ENCODE results near the gene RCCD1.

Gene RCCD1

DNA sequence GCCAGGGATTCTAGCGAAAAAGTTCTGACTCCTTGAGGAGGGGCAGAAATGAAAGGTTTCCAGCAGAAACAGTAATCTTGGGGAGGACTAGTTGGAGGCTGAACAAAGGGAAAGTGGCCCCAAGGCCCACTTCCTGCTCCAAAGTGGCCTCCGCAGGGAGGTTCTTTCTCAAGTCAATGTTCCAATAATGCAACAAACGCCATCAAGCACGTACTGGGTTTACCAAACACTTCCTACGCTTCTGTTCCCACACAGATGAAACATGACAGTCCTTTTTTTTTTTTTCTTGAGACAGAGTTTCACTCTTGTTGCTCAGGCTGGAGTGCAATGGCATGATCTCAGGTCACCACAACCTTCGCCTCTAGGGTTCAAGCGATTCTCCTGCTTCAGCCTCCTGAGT lies 9.6 kb upstream of the RCCD1 start:
- DNase-seq (ENCODE audit: low spot score) = no peak

DNA sequence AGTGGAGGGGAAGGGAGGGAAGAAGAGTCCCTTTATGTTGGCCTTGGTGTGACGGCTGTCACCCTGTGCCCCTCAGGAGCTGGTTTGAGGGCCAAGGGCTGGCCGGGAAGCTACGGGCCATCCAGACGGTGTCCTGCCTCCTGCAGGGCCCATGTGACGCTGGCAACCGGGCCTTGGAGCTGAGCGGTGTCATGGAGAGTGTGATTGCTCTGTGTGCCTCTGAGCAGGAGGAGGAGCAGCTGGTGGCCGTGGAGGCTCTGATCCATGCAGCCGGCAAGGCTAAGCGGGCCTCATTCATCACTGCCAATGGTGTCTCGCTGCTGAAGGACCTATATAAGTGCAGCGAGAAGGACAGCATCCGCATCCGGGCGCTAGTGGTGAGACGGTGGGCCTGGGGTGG lies 8.1 kb upstream of the RCCD1 start:
- DNase-seq (ENCODE audit: low spot score) = no peak

DNA sequence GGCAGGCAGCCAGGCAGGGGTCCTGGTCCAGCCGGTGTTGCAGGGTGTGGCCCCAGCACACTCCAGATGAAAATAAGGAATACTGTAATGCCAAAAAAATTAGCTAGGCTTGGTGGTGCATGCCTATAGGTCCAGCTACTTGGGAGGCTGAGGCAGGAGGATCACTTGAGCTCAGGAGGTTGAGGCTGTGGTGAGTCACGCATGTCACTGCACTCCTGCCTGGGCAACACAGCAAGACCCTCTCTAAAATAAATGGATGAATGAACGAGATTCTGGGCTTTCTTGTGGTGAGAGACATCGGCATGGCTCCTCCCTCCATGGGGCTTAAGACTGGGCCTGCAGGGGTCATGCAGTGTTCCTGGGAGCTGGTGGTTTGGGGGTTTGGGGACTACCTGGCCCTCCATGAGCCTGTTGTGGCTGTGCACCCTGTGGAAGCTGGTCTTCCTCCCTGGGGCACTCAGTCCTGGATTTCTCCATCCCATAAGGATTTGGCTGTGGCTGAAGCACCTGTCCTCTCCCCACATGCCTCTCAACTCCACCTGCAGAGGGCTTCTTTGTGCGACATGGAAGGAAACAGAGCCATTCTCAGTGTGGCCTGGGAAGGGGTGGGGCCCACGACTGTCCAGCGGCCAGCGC lies 7.6 kb upstream of the RCCD1 start:
- DNase-seq (ENCODE audit: low spot score) = no peak

DNA sequence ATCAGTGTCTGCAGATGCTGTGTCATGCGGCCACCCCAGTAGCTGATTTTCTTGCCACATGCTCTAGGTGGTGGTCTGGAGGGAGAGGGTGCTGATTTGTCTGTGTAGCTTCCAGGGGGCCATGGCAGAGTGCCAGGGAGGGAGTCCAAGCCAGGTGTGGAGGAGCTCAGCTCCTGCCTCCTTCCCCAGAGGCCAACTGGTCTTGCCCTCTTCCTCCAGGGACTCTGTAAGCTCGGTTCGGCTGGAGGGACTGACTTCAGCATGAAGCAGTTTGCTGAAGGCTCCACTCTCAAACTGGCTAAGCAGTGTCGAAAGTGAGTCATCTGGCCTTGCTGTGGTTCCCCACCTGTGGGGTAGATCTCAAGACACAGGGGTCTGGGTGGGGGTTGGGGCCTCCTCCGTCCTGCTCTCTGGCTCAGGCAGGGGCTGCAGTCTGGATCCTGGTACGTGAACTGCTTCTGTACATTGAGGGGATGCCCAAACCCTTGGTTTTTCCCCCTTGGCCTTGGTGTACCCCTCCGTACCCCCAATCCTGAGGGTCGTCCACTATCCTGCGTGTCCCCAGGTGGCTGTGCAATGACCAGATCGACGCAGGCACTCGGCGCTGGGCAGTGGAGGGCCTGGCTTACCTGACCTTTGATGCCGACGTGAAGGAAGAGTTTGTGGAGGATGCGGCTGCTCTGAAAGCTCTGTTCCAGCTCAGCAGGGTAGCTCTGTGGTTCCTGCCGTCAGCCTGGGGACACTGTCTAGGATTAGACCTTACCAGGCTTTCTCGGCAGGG lies 6.9 kb upstream of the RCCD1 start:
- DNase-seq (ENCODE audit: low spot score) = no peak

DNA sequence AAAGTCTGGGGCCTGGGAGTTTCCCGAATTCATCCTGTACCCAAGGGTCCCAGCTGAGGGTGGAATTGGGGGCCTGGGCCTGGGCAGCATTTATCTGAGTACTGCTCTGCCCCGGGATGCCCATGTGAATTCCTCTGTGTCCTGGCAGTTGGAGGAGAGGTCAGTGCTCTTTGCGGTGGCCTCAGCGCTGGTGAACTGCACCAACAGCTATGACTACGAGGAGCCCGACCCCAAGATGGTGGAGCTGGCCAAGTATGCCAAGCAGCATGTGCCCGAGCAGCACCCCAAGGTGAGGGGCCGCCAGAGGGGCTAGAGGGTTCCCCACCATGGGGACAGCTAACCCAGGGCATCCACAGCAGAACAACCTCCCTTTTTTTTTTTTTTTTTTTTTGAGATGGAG lies 6.2 kb upstream of the RCCD1 start:
- no peak for DNase-seq (ENCODE audit: low spot score)

DNA sequence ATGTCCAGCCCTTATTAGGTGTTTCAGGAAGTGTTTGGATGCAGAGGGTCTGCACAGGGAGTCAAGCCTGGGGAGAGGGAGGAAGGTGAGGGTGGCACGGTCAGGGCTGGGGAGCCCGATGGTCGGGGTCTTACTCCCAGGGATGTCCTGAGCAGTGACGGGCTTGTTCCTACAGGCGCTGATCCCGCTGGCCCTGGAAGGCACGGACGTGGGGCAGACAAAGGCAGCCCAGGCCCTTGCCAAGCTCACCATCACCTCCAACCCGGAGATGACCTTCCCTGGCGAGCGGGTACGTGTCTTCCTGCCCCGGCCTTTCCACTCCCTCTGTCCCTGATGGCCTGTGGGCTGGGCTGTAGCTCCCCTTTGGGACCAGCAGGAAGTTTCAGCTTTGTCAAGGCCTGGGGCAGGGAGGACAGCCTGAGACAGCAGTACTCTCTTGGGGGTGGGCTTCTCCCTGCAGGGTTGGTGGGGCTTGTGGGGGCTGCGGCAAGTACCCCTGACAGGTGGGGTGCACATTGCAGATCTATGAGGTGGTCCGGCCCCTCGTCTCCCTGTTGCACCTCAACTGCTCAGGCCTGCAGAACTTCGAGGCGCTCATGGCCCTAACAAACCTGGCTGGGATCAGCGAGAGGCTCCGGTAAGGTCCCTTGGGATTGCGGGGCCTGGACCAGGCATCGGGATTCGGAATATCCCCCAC lies 4.6 kb upstream of the RCCD1 start:
- no peak for DNase-seq (ENCODE audit: low spot score)

DNA sequence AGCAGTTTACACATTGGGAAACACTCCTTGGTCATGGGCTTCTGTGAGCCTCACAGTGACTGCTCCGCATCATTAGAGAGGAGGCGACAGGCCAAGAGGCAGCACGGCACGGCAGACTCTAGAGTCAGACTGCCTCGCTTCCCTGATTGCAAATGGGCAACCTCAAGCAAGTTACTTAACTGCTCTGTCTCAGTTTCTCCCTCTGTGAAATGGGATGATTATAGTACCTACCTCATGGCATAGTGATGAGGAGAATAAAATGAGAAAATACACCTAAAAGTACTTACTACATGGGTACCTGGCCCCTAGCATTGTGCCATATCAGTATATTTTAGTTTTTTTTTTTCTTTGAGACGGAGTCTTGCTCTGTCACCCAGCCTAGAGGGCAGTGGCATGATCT lies 4.0 kb upstream of the RCCD1 start:
- DNase-seq (ENCODE audit: low spot score) = no peak

DNA sequence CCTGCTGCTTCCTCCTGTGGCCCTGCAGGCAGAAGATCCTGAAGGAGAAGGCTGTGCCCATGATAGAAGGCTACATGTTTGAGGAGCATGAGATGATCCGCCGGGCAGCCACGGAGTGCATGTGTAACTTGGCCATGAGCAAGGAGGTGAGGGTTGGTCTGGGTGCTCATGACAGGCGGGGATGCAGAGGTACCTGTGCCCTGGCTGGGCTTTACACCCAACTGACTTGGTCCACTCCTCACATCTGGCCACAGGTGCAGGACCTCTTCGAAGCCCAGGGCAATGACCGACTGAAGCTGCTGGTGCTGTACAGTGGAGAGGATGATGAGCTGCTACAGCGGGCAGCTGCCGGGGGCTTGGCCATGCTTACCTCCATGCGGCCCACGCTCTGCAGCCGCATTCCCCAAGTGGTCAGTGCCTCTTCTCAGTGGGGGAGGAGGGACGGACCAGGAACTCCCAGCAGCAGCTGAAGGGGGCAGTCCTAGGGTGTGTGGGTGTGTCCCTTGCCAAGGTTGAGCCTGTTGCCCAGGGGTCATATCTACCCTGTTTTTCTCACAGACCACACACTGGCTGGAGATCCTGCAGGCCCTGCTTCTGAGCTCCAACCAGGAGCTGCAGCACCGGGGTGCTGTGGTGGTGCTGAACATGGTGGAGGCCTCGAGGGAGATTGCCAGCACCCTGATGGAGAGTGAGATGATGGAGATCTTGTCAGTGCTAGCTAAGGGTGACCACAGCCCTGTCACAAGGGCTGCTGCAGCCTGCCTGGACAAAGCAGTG lies 1.6 kb upstream of the RCCD1 start:
- DNase-seq (ENCODE audit: low spot score) = no peak

DNA sequence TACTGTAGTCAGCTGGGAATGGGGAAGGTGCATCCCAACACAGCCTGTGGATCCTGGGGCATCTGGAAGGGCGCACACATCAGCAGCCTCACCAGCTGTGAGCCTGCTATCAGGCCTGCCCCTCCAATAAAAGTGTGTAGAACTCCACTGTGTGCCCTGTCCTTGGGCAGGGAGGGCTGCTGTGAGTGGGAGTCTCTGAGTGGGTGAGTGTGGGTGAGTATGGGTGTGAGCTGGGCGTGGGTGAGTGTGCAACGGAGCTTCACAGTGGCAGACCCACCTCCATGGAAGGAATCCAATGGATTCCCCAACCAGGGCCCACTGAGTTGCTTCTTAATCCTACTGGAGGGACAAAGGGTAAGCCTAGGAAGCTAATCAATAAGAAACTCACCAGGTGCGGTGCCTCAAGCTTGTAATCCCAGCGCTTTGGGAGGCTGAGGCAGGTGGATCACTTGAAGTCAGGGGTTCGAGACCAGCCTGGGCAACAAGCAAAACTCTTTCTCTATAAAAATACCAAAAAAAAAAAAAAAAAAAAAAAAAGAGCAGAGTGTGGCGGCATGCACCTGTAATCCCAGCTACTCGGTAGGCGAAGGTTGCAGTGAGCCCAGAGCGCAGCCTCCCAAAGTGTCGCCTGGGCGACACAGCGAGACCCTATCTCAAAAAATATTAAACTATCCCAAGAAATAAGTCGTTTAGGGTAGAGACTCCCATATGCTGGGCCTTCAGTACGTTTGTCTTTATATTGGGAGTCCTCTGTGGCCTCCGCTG lies 555 bp upstream of the RCCD1 start:
- no peak for DNase-seq (ENCODE audit: low spot score)

DNA sequence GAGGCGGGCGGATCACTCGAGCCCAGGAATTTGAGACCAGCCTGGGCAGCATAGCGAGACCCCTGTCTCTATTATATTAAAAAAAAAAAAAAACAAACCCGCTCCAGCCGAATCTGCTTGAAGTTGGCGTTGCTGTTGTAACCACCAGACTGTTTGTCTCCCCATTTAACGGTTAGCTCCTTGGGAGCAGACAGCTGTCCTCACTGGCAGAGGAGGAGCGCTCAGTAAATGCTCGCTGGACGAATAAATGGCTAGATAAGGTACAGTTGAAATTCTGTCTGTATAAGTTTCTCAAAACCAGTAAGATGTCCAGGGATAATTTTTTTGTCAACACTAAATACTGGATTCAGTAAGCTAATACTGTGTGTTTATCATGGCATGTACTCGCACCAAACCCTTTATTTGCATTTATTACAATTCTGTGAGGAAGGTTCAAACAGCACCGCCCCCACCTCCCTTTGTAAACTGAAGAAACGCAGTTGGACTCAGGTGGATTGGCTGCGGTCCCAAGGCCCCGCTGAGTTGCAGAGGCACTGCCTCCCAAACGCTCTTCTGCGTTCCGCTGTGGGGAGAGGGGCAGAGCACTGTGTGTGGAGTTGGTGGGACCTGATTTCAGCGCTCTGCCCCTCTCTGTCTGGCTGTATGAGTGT lies 1.1 kb downstream of the RCCD1 start:
- DNase-seq (ENCODE audit: low spot score) = peak; percentile 41

DNA sequence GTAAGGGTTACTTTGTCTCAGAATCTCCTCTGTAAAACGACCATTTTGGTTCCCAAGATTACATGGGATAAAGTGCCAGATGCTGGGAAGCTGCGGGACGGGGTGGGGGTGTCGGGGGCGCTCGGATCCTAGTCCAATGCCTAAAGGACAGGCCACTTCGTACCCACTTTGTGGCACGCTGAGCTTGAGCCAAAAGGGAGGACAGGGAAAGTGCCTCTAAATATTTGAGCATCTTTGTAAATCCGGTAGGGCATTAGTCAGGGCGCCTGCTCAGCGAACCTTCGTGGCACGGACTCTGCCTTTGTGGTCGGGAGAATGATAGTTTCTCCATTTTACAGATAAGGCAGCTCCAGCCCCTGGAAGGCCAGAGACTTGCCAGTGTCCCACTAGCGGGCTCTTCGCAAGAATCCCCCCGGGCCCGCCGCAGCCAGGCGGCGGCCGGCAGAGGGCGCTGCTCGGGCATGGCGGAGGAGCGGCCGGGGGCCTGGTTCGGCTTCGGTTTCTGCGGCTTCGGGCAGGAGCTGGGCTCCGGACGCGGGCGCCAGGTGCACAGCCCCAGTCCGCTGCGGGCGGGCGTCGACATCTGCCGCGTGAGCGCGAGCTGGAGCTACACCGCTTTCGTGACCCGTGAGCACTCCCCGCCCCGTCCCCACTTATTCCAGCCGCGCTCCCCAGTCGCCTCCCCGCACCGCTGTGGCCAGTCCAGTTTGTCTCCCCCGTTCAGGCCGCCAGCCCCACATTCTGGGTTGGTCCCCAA lies 1.8 kb downstream of the RCCD1 start:
- peak; percentile 72 for DNase-seq (ENCODE audit: low spot score)

DNA sequence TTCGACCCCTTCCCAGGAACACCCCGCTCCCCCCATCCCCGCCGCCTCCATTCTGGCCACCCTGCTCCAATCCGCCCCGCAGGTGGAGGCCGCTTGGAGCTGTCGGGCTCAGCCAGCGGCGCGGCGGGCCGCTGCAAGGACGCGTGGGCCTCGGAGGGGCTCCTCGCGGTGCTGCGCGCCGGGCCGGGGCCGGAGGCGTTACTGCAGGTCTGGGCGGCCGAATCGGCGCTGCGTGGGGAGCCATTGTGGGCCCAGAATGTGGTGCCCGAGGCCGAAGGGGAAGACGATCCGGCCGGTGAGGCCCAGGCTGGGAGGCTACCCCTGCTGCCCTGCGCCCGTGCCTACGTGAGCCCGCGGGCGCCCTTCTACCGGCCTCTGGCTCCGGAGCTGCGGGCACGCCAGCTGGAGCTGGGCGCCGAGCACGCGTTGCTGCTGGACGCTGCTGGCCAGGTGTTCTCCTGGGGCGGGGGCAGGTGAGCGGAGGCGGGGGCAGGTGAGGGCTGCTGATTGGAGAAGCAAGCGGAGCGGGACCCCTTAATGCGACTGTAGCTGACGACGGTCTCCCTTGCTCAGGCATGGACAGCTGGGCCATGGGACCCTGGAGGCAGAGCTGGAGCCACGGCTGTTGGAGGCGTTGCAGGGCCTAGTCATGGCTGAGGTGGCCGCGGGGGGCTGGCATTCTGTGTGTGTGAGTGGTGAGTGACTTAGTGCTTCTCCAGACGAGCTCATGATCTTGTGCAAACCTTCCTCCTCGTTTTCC lies 2.5 kb downstream of the RCCD1 start:
- no peak for DNase-seq (ENCODE audit: low spot score)

DNA sequence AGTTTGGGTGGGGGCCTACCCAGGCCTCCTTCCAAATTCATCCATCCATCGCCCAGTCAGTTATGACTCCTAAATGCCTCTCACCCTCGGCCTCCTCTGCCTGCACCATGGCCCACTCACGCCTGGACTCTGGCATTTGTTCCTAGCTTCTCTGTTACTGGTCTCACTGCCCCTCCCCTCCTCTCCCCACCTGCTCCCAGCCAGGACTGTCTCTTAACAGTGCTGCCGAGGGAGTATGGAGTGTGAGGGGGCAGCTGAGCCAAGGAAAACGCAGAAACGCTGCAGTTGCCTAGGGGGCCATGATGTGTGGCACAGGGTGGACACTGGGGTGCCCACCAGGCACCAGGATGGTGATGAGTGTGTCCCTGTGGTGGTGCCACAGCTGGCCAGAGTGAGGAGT lies 3.1 kb downstream of the RCCD1 start:
- no peak for DNase-seq (ENCODE audit: low spot score)

DNA sequence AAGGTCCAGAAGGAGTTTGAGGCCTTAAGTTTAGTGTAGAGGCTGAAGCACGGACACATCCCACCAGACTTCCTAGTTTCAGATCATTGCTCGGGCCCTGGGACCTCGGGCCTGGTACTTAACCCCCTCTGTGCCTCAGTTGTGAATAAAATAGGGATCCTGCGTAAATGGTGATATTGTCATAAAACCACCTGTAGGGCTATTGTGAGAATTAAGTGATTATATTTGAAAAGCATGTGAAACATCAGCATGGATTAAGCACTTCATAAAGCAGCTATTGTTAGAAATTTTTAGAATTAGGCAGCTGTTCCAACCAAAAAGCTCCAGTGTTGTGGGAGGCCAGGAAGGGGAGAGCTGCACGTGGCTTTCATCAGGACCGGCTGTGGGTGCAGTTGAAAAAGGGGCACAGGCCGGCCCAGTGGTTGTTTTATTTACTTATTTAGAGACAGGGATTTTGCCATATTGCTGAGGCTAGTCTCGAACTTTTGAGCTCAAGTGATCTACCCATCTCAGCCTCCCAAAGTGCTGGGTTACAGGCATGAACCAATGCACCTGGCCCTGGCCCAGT lies 4.4 kb downstream of the RCCD1 start:
- DNase-seq (ENCODE audit: low spot score) = no peak

DNA sequence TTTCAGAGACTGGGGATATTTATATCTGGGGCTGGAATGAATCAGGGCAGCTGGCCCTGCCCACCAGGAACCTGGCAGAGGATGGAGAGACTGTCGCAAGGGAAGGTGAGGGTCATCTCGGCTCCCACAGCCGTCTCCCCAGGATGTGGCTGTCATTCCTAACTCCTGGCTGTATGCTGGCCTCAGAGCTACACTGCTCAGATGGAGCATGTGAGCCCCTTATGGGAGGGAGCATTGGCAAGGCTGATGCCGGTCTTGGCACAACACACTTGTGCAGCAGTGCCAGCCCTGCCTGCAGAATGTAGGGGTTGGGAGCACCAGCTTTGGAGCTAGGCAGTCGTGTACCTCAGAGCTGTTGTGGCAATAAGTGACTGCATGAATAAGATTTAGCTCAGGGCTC lies 5.2 kb downstream of the RCCD1 start:
- DNase-seq (ENCODE audit: low spot score) = no peak

DNA sequence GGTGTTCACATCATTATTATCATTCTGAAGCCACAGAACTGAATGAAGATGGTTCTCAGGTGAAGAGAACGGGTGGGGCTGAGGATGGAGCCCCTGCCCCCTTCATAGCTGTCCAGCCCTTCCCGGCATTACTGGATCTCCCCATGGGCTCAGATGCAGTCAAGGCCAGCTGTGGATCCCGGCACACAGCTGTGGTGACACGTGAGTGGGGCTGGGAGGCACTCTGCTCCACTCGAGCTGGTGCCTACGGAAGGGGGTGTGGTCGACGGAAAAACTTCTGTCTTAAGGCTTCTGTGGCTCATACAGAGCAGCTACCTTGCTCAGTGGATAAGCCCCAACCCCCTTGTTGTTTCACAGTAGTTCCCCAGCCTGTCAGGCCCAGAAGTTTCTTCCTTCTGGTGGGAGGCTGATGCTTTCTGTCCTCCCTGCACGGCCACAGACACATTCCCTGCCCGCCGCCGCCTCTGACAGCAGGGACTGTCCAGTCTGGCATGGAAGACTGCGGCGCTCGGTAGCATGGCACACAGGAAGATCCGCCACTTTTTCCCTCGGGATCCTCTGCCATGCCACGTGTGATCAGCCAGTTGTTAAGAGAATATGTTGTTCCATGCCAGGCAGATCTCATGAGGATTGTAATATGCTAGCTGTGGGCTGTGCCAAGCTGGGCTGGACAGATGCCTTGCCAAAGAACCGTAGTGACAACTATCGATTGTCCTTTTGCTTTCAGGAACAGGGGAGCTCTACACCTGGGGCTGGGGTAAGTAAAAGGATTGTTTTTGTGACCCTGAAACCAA lies 5.8 kb downstream of the RCCD1 start:
- DNase-seq (ENCODE audit: low spot score) = no peak

DNA sequence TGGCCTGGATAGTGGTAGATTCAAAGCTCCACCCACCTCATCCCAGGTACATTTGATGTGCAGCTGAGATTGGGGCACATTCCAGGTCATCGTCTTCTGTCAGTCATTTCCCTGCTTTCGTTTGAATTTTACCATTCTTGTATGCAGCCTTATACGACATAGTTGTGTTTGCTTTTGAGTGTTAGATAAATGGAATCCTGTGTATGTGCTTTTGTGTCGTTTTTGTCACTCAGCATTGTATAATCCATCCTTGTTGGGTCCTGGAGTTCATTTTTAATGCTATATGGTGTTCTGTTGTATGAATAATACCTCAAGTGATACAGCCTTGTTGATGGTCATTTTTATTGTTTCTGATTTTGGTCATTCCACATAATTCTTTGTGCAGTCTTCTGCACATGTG lies 7.3 kb downstream of the RCCD1 start:
- no peak for DNase-seq (ENCODE audit: low spot score)

DNA sequence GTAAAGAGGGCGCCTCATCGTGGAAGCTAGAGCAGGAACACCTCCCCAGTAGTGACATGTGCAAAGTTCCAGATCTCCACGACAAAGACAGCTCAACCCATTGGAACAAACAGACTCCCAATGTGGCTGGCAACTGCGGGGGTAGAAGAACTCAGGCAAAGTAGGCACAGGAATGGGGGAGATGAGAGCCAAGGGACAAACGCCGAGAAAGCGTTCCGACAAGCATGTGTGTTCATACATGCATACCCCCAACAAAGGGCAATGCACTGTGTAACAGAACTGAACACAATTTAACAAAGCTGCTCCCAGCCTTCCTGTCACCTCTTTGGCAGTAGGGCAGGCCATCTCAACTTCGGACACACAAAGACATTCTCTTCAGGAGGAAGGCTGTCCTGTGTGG lies 11.6 kb downstream of the RCCD1 start:
- no peak for DNase-seq (ENCODE audit: low spot score)

DNA sequence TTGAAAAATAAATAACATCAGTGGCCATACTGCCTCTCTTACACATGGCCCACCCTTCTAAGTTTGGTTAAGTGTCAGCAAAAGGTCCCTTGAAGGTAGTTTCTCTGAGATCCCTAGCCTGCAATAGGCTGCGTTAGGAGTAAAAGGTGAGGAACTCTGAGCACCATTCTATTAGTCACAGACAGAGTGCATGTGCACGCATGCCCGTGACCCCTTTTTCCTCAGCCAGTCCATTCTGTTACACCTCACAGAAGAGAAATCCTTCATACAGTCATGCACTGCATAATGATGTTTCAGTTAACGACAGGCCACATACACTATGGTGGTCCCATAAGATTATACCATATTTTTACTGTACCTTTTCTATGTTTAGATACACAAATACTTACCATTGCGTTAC lies 12.5 kb downstream of the RCCD1 start:
- DNase-seq (ENCODE audit: low spot score) = no peak

All from NAMALWA (cell line).